ENCODE results near the gene NCAM2.
"Not testable (repeated sequence)": the region's sequence is repeated elsewhere in the genome, so short reads cannot be mapped to it uniquely, and the experiment has no call there.

NCAM2 gene

DNA sequence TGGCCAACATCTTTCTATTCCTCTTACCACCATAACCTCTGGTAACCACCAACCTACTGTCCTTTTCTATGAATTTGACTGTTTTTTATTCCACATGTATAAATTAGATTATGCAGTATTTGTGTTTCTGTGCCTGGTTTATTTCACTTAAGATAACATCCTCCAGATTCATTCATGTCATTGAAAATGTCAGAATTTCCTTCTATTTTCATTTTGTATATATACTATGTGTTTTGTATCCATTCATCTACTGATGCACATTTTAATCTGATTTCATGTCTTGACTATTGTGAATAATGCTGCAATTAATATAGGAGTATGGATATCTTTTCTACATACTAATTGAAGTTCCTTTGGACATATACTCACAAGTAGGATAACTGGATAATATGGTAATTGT lies 403.2 kb downstream of the NCAM2 start:
- TF ChIP-seq EZH2 (IDR thresholded peaks at IDR 0.05; ENCODE audit: borderline replicate concordance, low read length): no peak
- TF ChIP-seq, protein P1, sequence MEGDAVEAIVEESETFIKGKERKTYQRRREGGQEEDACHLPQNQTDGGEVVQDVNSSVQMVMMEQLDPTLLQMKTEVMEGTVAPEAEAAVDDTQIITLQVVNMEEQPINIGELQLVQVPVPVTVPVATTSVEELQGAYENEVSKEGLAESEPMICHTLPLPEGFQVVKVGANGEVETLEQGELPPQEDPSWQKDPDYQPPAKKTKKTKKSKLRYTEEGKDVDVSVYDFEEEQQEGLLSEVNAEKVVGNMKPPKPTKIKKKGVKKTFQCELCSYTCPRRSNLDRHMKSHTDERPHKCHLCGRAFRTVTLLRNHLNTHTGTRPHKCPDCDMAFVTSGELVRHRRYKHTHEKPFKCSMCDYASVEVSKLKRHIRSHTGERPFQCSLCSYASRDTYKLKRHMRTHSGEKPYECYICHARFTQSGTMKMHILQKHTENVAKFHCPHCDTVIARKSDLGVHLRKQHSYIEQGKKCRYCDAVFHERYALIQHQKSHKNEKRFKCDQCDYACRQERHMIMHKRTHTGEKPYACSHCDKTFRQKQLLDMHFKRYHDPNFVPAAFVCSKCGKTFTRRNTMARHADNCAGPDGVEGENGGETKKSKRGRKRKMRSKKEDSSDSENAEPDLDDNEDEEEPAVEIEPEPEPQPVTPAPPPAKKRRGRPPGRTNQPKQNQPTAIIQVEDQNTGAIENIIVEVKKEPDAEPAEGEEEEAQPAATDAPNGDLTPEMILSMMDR (IDR thresholded peaks at IDR 0.05; ENCODE audit: low read length): no peak
- no peaks in the 10 kb centered on the region for H3K36me3 ChIP-seq (ENCODE audit: insufficient read depth, low read length)
- H3K9ac ChIP-seq (ENCODE audit: low read length): no peak overlapping the region
- H3K27ac ChIP-seq (ENCODE audit: low read depth, low read length, poor library complexity, severe bottlenecking): no peak overlapping the region
- H4K20me1 ChIP-seq (ENCODE audit: insufficient read depth, low read length): no peaks in the 10 kb centered on the region
- H3K9me2 ChIP-seq (ENCODE audit: low read depth, low read length): no peaks in the 10 kb centered on the region
- no peaks in the 10 kb centered on the region for H3F3A ChIP-seq (ENCODE audit: insufficient read depth, low read length)
- H3K4me3 ChIP-seq (ENCODE audit: low read depth, low read length, poor library complexity, severe bottlenecking): no peak overlapping the region
- H3K9me3 ChIP-seq (ENCODE audit: low read length): no peaks in the 10 kb centered on the region; the same call in 1 of the 2 replicates
- no peak overlapping the region for H2AFZ ChIP-seq (ENCODE audit: low read length)
- H3K79me2 ChIP-seq (ENCODE audit: insufficient read depth, low read length): no peaks in the 10 kb centered on the region
- H3K4me2 ChIP-seq (ENCODE audit: low read length): no peak overlapping the region
- no peaks in the 10 kb centered on the region for H3K4me1 ChIP-seq (ENCODE audit: insufficient read depth, low read length, severe bottlenecking)
- no peaks in the 10 kb centered on the region for H3K27me3 ChIP-seq (ENCODE audit: insufficient read depth, low read length)

DNA sequence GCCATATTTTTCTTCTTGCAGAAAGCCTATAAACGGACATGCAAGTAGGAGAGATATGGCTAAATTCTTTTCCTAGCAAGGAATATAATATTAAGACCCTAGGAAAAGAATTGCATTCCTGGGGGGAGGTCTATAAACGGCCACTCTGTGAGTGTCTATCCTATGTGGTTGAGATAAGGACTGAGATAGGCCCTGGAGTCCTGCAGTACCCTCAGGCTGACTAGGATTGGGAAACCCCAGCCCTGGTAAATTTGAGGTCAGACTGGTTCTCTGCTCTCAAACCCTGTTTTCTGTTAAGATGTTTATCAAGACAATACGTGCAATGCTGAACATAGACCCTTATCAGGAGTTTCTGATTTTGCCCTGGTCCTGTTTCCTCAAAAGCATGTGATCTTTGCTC lies 404.0 kb downstream of the NCAM2 start:
- not testable (repeated sequence) for H3K79me2 ChIP-seq (ENCODE audit: insufficient read depth, low read length); H3K9me3 ChIP-seq (ENCODE audit: low read length); H2AFZ ChIP-seq (ENCODE audit: low read length); H3K4me3 ChIP-seq (ENCODE audit: low read depth, low read length, poor library complexity, severe bottlenecking); H3F3A ChIP-seq (ENCODE audit: insufficient read depth, low read length); H3K9me2 ChIP-seq (ENCODE audit: low read depth, low read length); H3K4me1 ChIP-seq (ENCODE audit: insufficient read depth, low read length, severe bottlenecking); H3K9ac ChIP-seq (ENCODE audit: low read length); H3K4me2 ChIP-seq (ENCODE audit: low read length); H4K20me1 ChIP-seq (ENCODE audit: insufficient read depth, low read length); H3K36me3 ChIP-seq (ENCODE audit: insufficient read depth, low read length); H3K27ac ChIP-seq (ENCODE audit: low read depth, low read length, poor library complexity, severe bottlenecking); H3K27me3 ChIP-seq (ENCODE audit: insufficient read depth, low read length)

DNA sequence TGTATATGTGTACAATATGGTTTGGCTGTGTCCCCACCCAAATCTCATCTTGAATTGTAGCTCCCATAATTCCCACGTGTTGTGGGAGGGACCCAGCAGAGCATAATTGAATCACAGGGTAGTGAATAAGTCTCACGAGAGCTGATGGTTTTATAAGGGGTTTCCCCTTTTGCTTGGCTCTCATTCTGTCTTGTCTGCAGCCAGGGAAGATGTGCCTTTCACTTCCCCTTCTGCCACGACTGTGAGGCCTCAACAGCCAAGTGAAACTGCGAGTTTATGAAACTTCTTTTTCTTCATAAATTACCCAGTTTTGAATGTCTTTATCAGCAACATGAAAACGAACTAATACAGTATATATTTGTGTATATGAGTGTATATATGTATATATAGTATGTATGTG lies 406.1 kb downstream of the NCAM2 start:
- not testable (repeated sequence) for H3K9me2 ChIP-seq (ENCODE audit: low read depth, low read length); H3K4me2 ChIP-seq (ENCODE audit: low read length); H3K4me3 ChIP-seq (ENCODE audit: low read depth, low read length, poor library complexity, severe bottlenecking); H3K9ac ChIP-seq (ENCODE audit: low read length); H3F3A ChIP-seq (ENCODE audit: insufficient read depth, low read length); H3K4me1 ChIP-seq (ENCODE audit: insufficient read depth, low read length, severe bottlenecking); H3K79me2 ChIP-seq (ENCODE audit: insufficient read depth, low read length); H3K27me3 ChIP-seq (ENCODE audit: insufficient read depth, low read length); H3K9me3 ChIP-seq (ENCODE audit: low read length); H4K20me1 ChIP-seq (ENCODE audit: insufficient read depth, low read length); H3K27ac ChIP-seq (ENCODE audit: low read depth, low read length, poor library complexity, severe bottlenecking); H2AFZ ChIP-seq (ENCODE audit: low read length); H3K36me3 ChIP-seq (ENCODE audit: insufficient read depth, low read length)

DNA sequence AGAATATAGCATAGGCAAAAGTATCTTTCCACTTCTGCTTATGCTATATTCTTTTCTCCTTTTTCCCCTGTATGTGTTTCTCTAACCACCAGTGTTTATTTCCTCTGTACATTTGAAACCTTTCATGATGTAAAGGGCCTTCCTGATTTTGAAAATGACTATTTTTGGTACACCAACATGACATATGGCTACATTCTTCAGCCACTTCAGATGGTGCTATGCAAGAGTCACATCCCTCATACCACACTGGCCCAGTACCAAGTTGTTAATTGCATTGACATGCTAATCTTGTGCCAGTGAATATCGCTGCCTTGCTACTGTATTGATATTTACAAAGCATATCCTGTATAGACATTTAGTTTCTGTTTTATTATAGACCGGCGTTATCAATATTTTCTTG lies 408.7 kb downstream of the NCAM2 start:
- no peak overlapping the region for H3K9ac ChIP-seq (ENCODE audit: low read length)
- H3K27me3 ChIP-seq (ENCODE audit: insufficient read depth, low read length): no peaks in the 10 kb centered on the region

More for the DNA sequence above, 408.7 kb downstream of the NCAM2 start:
- Histone ChIP-seq H3K4me1 (ENCODE audit: insufficient read depth, low read length, severe bottlenecking) (no peaks in the 10 kb centered on the region), H2AFZ (ENCODE audit: low read length) (no peak overlapping the region), H3K79me2 (ENCODE audit: insufficient read depth, low read length) (no peaks in the 10 kb centered on the region), H3K4me2 (ENCODE audit: low read length) (no peak overlapping the region), H4K20me1 (ENCODE audit: insufficient read depth, low read length) (no peaks in the 10 kb centered on the region), H3K4me3 (ENCODE audit: low read depth, low read length, poor library complexity, severe bottlenecking) (no peak overlapping the region), H3F3A (ENCODE audit: insufficient read depth, low read length) (no peaks in the 10 kb centered on the region), H3K27ac (ENCODE audit: low read depth, low read length, poor library complexity, severe bottlenecking) (no peak overlapping the region), H3K9me2 (ENCODE audit: low read depth, low read length) (no peaks in the 10 kb centered on the region), H3K9me3 (ENCODE audit: low read length) (no peaks in the 10 kb centered on the region; the same call in 1 of the 2 replicates), H3K36me3 (ENCODE audit: insufficient read depth, low read length) (no peaks in the 10 kb centered on the region)
- no peak for TF ChIP-seq EZH2 (IDR thresholded peaks at IDR 0.05; ENCODE audit: borderline replicate concordance, low read length)
- TF ChIP-seq, protein P1 (IDR thresholded peaks at IDR 0.05; ENCODE audit: low read length): no peak

Measured in OCI-LY1 (cell line).